ENCODE results near the gene PLEK2. TPM values are rescaled to one million over a fixed set of nuclear protein-coding genes. Genes with fewer than 3 reads are reported as not detected.

PLEK2 gene
- total RNA-seq, 6 donors from 2014 or later = 3.5 to 4.4 (median 3.8) TPM; not detected in 1

GRCh38 chr14:67446371-67447032 lies 34.5 kb upstream of the PLEK2 start:
- 65 to 75% methylated on average over 7 to 8 of the region's 8 CpGs for WGBS, 2 donors

GRCh38 chr14:67444395-67444794 lies 32.4 kb upstream of the PLEK2 start:
- no peak for TF ChIP-seq EP300 (IDR thresholded peaks at IDR 0.05)
- TF ChIP-seq POLR2AphosphoS5 (IDR thresholded peaks at IDR 0.05) = no peak
- no peak for TF ChIP-seq CTCF (IDR thresholded peaks at IDR 0.05)
- no peak for TF ChIP-seq POLR2A (IDR thresholded peaks at IDR 0.05)
- H3K4me1 ChIP-seq = peaks cover 0 to 10% (median 0%) of the 10 kb centered on the region in 4 donors
- WGBS, 2 donors = 68 to 80% methylated on average over 2 to 3 of the region's 3 CpGs
- no peak overlapping the region for H3K27ac ChIP-seq
- H3K27me3 ChIP-seq = no peaks in the 10 kb centered on the region
- H3K4me3 ChIP-seq = no peak overlapping the region
- H3K9me3 ChIP-seq = no peaks in the 10 kb centered on the region
- ATAC-seq (ENCODE audit: low FRiP score in 2 of 2) = no peak
- DNase-seq = no peak
- H3K36me3 ChIP-seq = no peaks in the 10 kb centered on the region

More at GRCh38 chr14:67446371-67447032, 34.5 kb upstream of the PLEK2 start:
- H3K27me3 ChIP-seq = no peaks in the 10 kb centered on the region
- no peak for TF ChIP-seq POLR2A (IDR thresholded peaks at IDR 0.05)
- TF ChIP-seq EP300 (IDR thresholded peaks at IDR 0.05) = no peak
- TF ChIP-seq POLR2AphosphoS5 (IDR thresholded peaks at IDR 0.05) = no peak
- TF ChIP-seq CTCF (IDR thresholded peaks at IDR 0.05) = no peak
- ATAC-seq (ENCODE audit: low FRiP score in 2 of 2) (no peak), DNase-seq (no peak)
- H3K36me3 ChIP-seq = no peaks in the 10 kb centered on the region
- H3K4me1 ChIP-seq = no peaks in the 10 kb centered on the region
- no peak overlapping the region for H3K4me3 ChIP-seq
- H3K27ac ChIP-seq = no peak overlapping the region
- no peaks in the 10 kb centered on the region for H3K9me3 ChIP-seq

- Histone ChIP-seq H3K27me3 (no peaks in the 10 kb centered on the region), H3K4me1 (peaks cover 0 to 10% (median 0%) of the 10 kb centered on the region in 4 donors), H3K4me3 (no peak overlapping the region), H3K36me3 (no peaks in the 10 kb centered on the region), H3K9me3 (no peaks in the 10 kb centered on the region), H3K27ac (no peak overlapping the region)
- 77 to 78% methylated on average over 6 to 8 of the region's 8 CpGs for WGBS, 2 donors
- TF ChIP-seq POLR2A (IDR thresholded peaks at IDR 0.05) = no peak
- TF ChIP-seq EP300 (IDR thresholded peaks at IDR 0.05) = no peak
- no peak for TF ChIP-seq CTCF (IDR thresholded peaks at IDR 0.05)
- no peak for TF ChIP-seq POLR2AphosphoS5 (IDR thresholded peaks at IDR 0.05)
- DNase-seq (no peak), ATAC-seq (ENCODE audit: low FRiP score in 2 of 2) (no peak)
These were observed 30.4 kb upstream of the PLEK2 start for GRCh38 chr14:67442139-67442906.

GRCh38 chr14:67441672-67442071 lies 29.7 kb upstream of the PLEK2 start:
- ATAC-seq (ENCODE audit: low FRiP score in 2 of 2) = no peak
- DNase-seq = no peak
- WGBS, 2 donors = 93 to 97% methylated on average over 8 of the region's 8 CpGs
- H3K4me3 ChIP-seq = no peak overlapping the region
- H3K27me3 ChIP-seq = no peaks in the 10 kb centered on the region
- peaks cover 0 to 10% (median 0%) of the 10 kb centered on the region in 4 donors for H3K4me1 ChIP-seq
- H3K9me3 ChIP-seq = no peaks in the 10 kb centered on the region
- H3K27ac ChIP-seq = no peak overlapping the region
- H3K36me3 ChIP-seq = no peaks in the 10 kb centered on the region
- TF ChIP-seq CTCF (IDR thresholded peaks at IDR 0.05) = no peak
- TF ChIP-seq POLR2A (IDR thresholded peaks at IDR 0.05) = no peak
- TF ChIP-seq EP300 (IDR thresholded peaks at IDR 0.05) = no peak
- no peak for TF ChIP-seq POLR2AphosphoS5 (IDR thresholded peaks at IDR 0.05)

Data from upper lobe of left lung (tissue), 6 donors.